ENCODE measurements around the gene PHF21B.

Gene PHF21B

GRCh38 chr22:44837481-44837880 lies 172.3 kb downstream of the PHF21B start:
- no peak for DNase-seq

GRCh38 chr22:44834065-44834464 lies 175.7 kb downstream of the PHF21B start:
- no peak for DNase-seq

GRCh38 chr22:44831885-44832284 lies 177.9 kb downstream of the PHF21B start:
- no peak for DNase-seq
